HCT116 (cell line): Measurements from ENCODE around the gene APPL2. TPM values are rescaled to one million over a fixed set of nuclear protein-coding genes. Genes with fewer than 3 reads are reported as not detected.

Experiments
- ATAC-seq: fragments of 200-7000 bp; cut with Tn5 transposase; 2 replicates; pipeline ENCODE4 v1.9.1; 2020; ENCODE audit warnings: mild to moderate bottlenecking, moderate library complexity
- BruUV-seq: library from RNA; stranded (reverse); fragments of 400-500 nt; replicated peaks from 2 replicates; lab custom pipeline; 2021; lab: Mats Ljungman, UMichigan
- CTCF ChIA-PET: fragments of 300-600 bp; sonication (Branson Sonifier 250); formaldehyde crosslinking; loops from one replicate; lab custom pipeline; 2021; ENCODE audit warnings: antibody characterized with exemption; lab: Charles Lee
- POLR2A ChIA-PET: fragments of 300-600, 350-600 bp; sonication (Branson Sonifier 250); formaldehyde crosslinking; loops from one replicate; lab custom pipeline; 2021; ENCODE audit warnings: antibody characterized with exemption; lab: Charles Lee
- RAD21 ChIA-PET, 2 experiments: fragments of 300-600 bp; sonication (Branson Sonifier 250); formaldehyde crosslinking; loops; one replicate each; lab custom pipeline; 2023; ENCODE audit warnings: low total read pairs in 2 of 2; ENCODE audit not compliant: uncharacterized antibody in 2 of 2, unreplicated experiment in 2 of 2, low non-redundant PET in 1 of 2; lab: Charles Lee
- DNase-seq: peaks from one replicate; pipeline ENCODE4 v3.0.0-alpha.2; 2010; ENCODE audit warnings: low read depth, low spot score
- H2AFZ ChIP-seq: fragments of 200-600 bp; shearing (Covaris generic), sonication (generic); 2 replicates; pipeline ENCODE4 v1.6.1; 2017; ENCODE audit warnings: low read depth, mixed run types, mixed read lengths, antibody characterized with exemption, low read length; ENCODE audit not compliant: poor library complexity, severe bottlenecking
- H3K27ac ChIP-seq: 2 replicates; pipeline ENCODE4 v1.5.1; 2012; ENCODE audit warnings: low read depth, low read length
- H3K27me3 ChIP-seq: fragments of 200-600 bp; sonication (generic); 2 replicates; pipeline ENCODE4 v1.6.1; 2016; ENCODE audit warnings: mixed run types, low read length, mixed read lengths; ENCODE audit not compliant: insufficient read depth
- H3K36me3 ChIP-seq, 2 experiments: fragments of 200-500 bp in 1 of 2; fragments of 200-600 bp in 1 of 2; sonication (Bioruptor generic) in 1 of 2; sonication (generic) in 1 of 2; 2 replicates each; pipeline versions ENCODE4 v1.5.1 to v1.6.1; 2014 to 2016; ENCODE audit warnings: low read length in 2 of 2, inconsistent platforms in 1 of 2, mixed read lengths in 1 of 2, mixed run types in 1 of 2; ENCODE audit not compliant: insufficient read depth in 2 of 2, control insufficient read depth in 1 of 2
- H3K4me1 ChIP-seq, 2 experiments: fragments of 200-600 bp in 1 of 2; sonication (generic) in 1 of 2; 2 replicates each; pipeline versions ENCODE4 v1.5.1 to v1.6.1; 2012 to 2017; ENCODE audit warnings: low read length in 2 of 2, inconsistent platforms in 1 of 2, mild to moderate bottlenecking in 1 of 2, mixed read lengths in 1 of 2, mixed run types in 1 of 2, moderate library complexity in 1 of 2; ENCODE audit not compliant: insufficient read depth in 2 of 2, control insufficient read depth in 1 of 2
- H3K4me2 ChIP-seq: fragments of 200-600 bp; sonication (generic); 2 replicates; pipeline ENCODE4 v1.6.1; 2017; ENCODE audit warnings: mixed run types, low read length, mixed read lengths
- H3K4me3 ChIP-seq, 2 experiments: fragments of 200-600 bp in 1 of 2; sonication (generic) in 1 of 2; replicated peaks in 1 of 2; 2 replicates each; pipeline ENCODE4 v1.5.1; 2011 to 2016; ENCODE audit warnings: low read length in 2 of 2, control low read depth in 1 of 2, low read depth in 1 of 2, mild to moderate bottlenecking in 1 of 2, mixed read lengths in 1 of 2, mixed run types in 1 of 2
- H3K79me2 ChIP-seq: fragments of 200-600 bp; sonication (generic); 2 replicates; pipeline ENCODE4 v1.6.1; 2017; ENCODE audit warnings: mild to moderate bottlenecking, mixed run types, low read length, moderate library complexity, mixed read lengths; ENCODE audit not compliant: insufficient read depth
- H3K9ac ChIP-seq: fragments of 200-600 bp; sonication (generic); 2 replicates; pipeline ENCODE4 v1.6.1; 2016; ENCODE audit warnings: low read length, mixed read lengths
- H3K9me2 ChIP-seq: fragments of 200-600 bp; sonication (generic), shearing (Covaris generic); 2 replicates; pipeline ENCODE4 v1.6.1; 2017; ENCODE audit warnings: mixed run types, mild to moderate bottlenecking, moderate library complexity; ENCODE audit not compliant: insufficient read depth
- H3K9me3 ChIP-seq, 2 experiments: fragments of 200-500 bp in 1 of 2; fragments of 200-600 bp in 1 of 2; sonication (Bioruptor generic) in 1 of 2; sonication (generic) in 1 of 2; 2 replicates each; pipeline ENCODE4 v1.6.1; 2014 to 2017; ENCODE audit warnings: low read length in 2 of 2, mixed read lengths in 2 of 2, inconsistent platforms in 1 of 2, low read depth in 1 of 2, mild to moderate bottlenecking in 1 of 2, mixed run types in 1 of 2, moderate library complexity in 1 of 2; ENCODE audit not compliant: control insufficient read depth in 1 of 2, insufficient read depth in 1 of 2
- H4K20me1 ChIP-seq: fragments of 200-600 bp; sonication (generic), shearing (Covaris generic); 2 replicates; pipeline ENCODE4 v1.6.1; 2017; ENCODE audit warnings: mixed run types, mild to moderate bottlenecking, moderate library complexity; ENCODE audit not compliant: insufficient read depth
- CEBPB ChIP-seq: IDR thresholded peaks from 2 replicates; pipeline ENCODE4 v1.6.1; 2012; ENCODE audit warnings: low read depth
- ELF1 ChIP-seq: IDR thresholded peaks from 2 replicates; pipeline ENCODE4 v1.6.1; 2012; ENCODE audit warnings: low read depth, borderline replicate concordance
- EZH2 ChIP-seq: fragments of 200-600 bp; sonication (generic); IDR thresholded peaks from 2 replicates; pipeline ENCODE4 v1.6.1; 2017; ENCODE audit warnings: antibody characterized with exemption, mixed run types
- EZH2phosphoT487 ChIP-seq: fragments of 200-600 bp; IDR thresholded peaks from 2 replicates; pipeline ENCODE4 v1.6.1; 2018; ENCODE audit warnings: antibody characterized with exemption, borderline replicate concordance
- FOSL1 ChIP-seq: IDR thresholded peaks from 2 replicates; pipeline ENCODE4 v1.6.1; 2012; ENCODE audit warnings: low read depth
- JUND ChIP-seq: IDR thresholded peaks from 2 replicates; pipeline ENCODE4 v1.6.1; 2012
- POLR2AphosphoS5 ChIP-seq: IDR thresholded peaks from 2 replicates; pipeline ENCODE4 v1.6.1; 2011; ENCODE audit warnings: mild to moderate bottlenecking, low read depth, low read length, moderate library complexity
- RAD21 ChIP-seq: IDR thresholded peaks from 2 replicates; pipeline ENCODE4 v1.6.1; 2012; ENCODE audit warnings: low read depth, mild to moderate bottlenecking
- SP1 ChIP-seq: IDR thresholded peaks from 2 replicates; pipeline ENCODE4 v1.6.1; 2012; ENCODE audit warnings: low read depth
- SRF ChIP-seq: IDR thresholded peaks from 2 replicates; pipeline ENCODE4 v1.6.1; 2012; ENCODE audit warnings: low read depth
- TCF7L2 ChIP-seq: IDR thresholded peaks from 2 replicates; pipeline ENCODE4 v1.7.0; 2011; ENCODE audit warnings: borderline replicate concordance, inconsistent platforms; ENCODE audit not compliant: insufficient read depth, insufficient read length; ENCODE audit errors: extremely low read depth
- intact Hi-C: fragments of 100-400 bp; cut with micrococcal nuclease; formaldehyde crosslinking; loops from 2 replicates; pipeline ENCODE4 v1.10.0; 2022
- total RNA-seq: library from RNA; stranded (reverse); gene quantifications from one replicate; pipeline ENCODE4 v1.2.1, GENCODE V29; 2021; ENCODE audit not compliant: unreplicated experiment
- TF ChIP-seq, protein P1 (sequence below), 3 experiments: fragments of 200-600 bp in 1 of 3; sonication (generic) in 1 of 3; IDR thresholded peaks in 2 of 3; conservative IDR thresholded peaks in 1 of 3; 2 replicates each; pipeline ENCODE4 v1.5.1; 2012 to 2017; ENCODE audit warnings: low read depth in 2 of 3, low read length in 2 of 3, antibody characterized with exemption in 1 of 3, borderline replicate concordance in 1 of 3, control low read depth in 1 of 3, mild to moderate bottlenecking in 1 of 3, mixed read lengths in 1 of 3, mixed run types in 1 of 3, moderate library complexity in 1 of 3; ENCODE audit not compliant: insufficient read depth in 1 of 3
- TF ChIP-seq, protein P2 (sequence below): IDR thresholded peaks from 2 replicates; pipeline ENCODE4 v1.6.1; 2012
- TF ChIP-seq, protein P3 (sequence below): IDR thresholded peaks from 2 replicates; pipeline ENCODE4 v1.6.1; 2012

Gene APPL2
- total RNA-seq, 1 experiment from 2014 or later: 22.6 TPM

DNA sequence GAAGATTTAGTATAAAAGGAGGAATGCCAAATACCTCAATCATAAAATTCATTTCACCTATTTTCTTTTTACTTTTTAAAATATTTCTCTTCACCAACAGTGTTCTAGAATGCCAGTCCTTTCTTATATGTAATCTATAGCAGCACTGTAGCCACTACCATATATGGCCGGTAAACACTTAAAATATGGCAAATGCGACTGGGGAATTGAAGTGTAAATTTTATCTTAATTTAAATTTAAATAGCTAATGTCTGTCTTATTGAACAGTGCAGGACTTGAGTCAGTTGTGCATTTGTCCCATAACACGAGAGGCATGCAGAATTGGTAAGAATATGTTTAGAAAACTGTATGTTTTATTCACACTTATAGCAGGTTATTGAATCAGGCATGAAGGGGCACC, 78.4 kb downstream of the APPL2 start:
- Histone ChIP-seq H3K4me1 (no peaks in the 10 kb centered on the region), H3K9me2 (no peaks in the 10 kb centered on the region), H3K4me3 (no peak overlapping the region), H3K9me3 (no peaks in the 10 kb centered on the region), H3K9ac (no peak overlapping the region), H3K4me2 (no peak overlapping the region), H3K79me2 (no peaks in the 10 kb centered on the region), H4K20me1 (no peaks in the 10 kb centered on the region), H3K27ac (no peak overlapping the region), H2AFZ (no peak overlapping the region), H3K27me3 (no peaks in the 10 kb centered on the region), H3K36me3 (peaks cover 7 to 29% of the 10 kb centered on the region in 2 experiments; a peak in 3 of 4 replicates)
- ChIA-PET RAD21 (no interaction called here), POLR2A (no interaction called here), CTCF (no interaction called here)
- BruUV-seq: no TSS peak
- ATAC-seq (no peak), DNase-seq (no peak)
- intact Hi-C loops: no loop called here
- TF ChIP-seq, protein P1, sequence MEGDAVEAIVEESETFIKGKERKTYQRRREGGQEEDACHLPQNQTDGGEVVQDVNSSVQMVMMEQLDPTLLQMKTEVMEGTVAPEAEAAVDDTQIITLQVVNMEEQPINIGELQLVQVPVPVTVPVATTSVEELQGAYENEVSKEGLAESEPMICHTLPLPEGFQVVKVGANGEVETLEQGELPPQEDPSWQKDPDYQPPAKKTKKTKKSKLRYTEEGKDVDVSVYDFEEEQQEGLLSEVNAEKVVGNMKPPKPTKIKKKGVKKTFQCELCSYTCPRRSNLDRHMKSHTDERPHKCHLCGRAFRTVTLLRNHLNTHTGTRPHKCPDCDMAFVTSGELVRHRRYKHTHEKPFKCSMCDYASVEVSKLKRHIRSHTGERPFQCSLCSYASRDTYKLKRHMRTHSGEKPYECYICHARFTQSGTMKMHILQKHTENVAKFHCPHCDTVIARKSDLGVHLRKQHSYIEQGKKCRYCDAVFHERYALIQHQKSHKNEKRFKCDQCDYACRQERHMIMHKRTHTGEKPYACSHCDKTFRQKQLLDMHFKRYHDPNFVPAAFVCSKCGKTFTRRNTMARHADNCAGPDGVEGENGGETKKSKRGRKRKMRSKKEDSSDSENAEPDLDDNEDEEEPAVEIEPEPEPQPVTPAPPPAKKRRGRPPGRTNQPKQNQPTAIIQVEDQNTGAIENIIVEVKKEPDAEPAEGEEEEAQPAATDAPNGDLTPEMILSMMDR (IDR thresholded peaks at IDR 0.05 in 2 of 3, conservative IDR thresholded peaks at IDR 0.05 in 1 of 3; ENCODE audit: borderline replicate concordance in 1 of 3, insufficient read depth in 1 of 3, low read depth in 2 of 3, low read length in 2 of 3): no peak
- TF ChIP-seq SRF (no peak), TCF7L2 (no peak), SP1 (no peak), FOSL1 (no peak), POLR2AphosphoS5 (no peak), RAD21 (no peak), ELF1 (no peak), EZH2phosphoT487 (no peak), CEBPB (no peak), JUND (no peak), EZH2 (no peak)
- TF ChIP-seq, protein P2, sequence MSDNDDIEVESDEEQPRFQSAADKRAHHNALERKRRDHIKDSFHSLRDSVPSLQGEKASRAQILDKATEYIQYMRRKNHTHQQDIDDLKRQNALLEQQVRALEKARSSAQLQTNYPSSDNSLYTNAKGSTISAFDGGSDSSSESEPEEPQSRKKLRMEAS: no peak
- TF ChIP-seq, protein P3, sequence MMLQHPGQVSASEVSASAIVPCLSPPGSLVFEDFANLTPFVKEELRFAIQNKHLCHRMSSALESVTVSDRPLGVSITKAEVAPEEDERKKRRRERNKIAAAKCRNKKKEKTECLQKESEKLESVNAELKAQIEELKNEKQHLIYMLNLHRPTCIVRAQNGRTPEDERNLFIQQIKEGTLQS: no peak
